ENCODE data around the gene DHODH.
"Not testable (repeated sequence)": the region's sequence is repeated elsewhere in the genome, so short reads cannot be mapped to it uniquely, and the experiment has no call there.

Gene DHODH

DNA sequence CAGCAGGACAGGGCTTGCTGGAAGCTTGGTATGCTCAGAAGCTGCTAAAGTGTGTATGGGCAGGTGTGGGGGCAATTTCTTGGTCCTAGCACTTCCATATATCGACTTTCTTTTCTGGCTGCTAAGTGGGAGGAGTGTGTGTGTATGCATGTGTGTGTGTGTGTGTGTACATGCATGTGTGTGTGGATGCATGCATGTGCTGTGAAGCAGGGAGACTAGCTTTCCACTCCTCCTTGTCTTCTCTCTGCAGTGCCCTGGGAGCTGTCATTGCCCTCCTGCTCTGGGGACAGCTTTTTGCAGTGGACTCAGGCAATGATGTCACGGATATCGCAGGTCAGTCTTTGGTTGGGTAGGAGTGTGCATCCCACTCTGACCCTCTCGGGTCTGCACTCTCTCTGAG lies 47.4 kb downstream of the DHODH start:
- no peak for DNase-seq

DNA sequence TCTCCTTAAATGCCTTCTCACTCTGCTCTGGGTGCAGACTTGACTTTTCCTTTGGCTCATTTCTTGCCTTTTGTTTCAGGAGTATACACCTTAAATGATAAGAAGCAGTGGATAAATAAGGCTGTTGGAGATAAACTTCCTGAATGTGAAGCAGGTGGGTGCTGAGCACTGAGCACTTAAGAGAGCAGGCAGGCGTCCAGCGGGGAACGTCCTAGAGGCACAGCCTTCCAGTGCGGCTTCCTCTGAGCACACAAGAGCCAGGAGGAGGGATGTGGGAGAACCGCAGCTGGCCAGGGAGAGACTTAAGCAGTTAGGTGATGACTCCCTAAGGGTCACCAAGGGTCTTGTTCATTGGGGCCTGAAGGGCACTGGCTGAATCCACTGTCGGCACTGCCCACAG lies 48.8 kb downstream of the DHODH start:
- DNase-seq: not testable (repeated sequence)

DNA sequence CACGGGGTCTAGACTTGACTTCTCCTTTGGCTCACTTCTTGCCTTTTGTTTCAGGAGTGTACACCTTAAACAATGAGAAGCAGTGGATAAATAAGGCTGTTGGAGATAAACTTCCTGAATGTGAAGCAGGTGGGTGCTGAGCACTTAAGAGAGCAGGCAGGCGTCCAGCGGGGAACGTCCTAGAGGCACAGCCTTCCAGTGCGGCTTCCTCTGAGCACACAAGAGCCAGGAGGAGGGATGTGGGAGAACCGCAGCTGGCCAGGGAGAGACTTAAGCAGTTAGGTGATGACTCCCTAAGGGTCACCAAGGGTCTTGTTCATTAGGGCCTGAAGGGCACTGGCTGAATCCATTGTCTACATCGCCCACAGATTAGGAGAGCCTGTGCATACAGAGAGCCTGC lies 50.5 kb downstream of the DHODH start:
- DNase-seq: not testable (repeated sequence)

DNA sequence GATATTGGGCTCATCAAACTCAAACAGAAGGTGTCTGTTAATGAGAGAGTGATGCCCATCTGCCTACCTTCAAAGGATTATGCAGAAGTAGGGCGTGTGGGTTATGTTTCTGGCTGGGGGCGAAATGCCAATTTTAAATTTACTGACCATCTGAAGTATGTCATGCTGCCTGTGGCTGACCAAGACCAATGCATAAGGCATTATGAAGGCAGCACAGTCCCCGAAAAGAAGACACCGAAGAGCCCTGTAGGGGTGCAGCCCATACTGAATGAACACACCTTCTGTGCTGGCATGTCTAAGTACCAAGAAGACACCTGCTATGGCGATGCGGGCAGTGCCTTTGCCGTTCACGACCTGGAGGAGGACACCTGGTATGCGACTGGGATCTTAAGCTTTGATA lies 51.9 kb downstream of the DHODH start:
- DNase-seq: no peak

DNA sequence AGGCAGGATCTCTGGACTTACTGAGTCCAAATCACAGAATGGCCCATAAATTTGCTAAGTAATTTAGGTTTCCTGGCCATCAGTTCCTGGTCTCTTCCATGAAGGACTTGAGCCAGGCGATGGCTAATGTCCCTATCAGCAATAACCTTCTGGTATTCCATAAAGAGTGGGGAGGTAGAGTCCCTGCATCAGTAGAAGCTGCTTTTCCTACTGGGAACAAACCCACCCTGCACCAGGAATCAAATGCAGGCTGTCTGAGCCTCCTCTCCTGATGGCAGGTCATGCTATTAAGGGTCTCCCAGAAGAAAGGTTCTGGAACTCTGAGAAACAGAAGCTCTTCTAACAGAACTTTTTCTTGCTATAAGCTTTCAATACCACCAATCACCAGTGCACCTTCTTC lies 53.0 kb downstream of the DHODH start:
- DNase-seq: no peak

DNA sequence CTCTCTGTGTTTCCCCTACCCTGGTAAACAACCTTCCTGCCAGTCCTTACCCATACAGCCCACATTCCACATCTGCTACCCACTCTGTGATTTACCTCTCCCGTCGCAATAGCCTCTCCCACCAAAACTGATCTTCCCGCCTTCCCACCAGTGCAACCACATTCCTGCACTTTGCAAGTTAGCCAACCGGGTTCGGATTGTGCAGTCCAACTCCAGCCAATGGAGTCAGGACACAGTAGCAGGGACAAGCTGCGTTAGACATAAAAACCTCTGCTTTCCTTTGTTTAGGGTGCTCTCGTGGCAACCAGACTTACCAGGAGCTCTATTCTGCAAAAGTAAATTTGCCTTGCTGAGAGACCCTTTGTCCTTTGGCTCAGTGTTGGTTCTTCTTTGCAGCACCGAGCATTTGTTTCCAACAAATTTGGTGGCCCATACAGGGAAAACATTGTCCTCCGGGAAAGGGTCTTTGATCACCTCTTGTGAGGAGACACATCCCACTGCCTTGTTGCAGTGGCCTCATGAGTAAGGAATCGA lies 55.9 kb downstream of the DHODH start:
- DNase-seq: no peak

DNA sequence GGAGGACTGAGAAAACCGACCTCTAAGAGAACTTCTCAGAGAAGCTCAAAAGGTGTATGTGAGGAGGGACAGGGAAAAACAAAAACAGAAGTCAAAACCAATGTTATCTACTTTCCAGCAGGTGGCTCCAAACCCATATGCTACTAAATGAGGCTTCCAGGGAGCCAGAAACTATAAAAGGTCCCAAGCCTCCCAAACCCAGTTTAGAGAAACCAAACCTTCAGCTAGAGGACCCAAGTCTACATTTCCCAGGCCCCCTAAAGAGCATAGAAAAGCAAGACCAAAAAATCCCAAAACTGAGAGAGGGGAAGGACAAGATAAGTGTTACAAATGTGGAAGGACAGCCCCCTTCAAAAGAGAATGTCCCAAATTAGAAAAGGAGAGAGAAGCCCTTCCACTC lies 58.2 kb downstream of the DHODH start:
- DNase-seq: no peak

GRCh38 chr16:72068930-72069329 lies 60.4 kb downstream of the DHODH start:
- DNase-seq: no peak

DNA sequence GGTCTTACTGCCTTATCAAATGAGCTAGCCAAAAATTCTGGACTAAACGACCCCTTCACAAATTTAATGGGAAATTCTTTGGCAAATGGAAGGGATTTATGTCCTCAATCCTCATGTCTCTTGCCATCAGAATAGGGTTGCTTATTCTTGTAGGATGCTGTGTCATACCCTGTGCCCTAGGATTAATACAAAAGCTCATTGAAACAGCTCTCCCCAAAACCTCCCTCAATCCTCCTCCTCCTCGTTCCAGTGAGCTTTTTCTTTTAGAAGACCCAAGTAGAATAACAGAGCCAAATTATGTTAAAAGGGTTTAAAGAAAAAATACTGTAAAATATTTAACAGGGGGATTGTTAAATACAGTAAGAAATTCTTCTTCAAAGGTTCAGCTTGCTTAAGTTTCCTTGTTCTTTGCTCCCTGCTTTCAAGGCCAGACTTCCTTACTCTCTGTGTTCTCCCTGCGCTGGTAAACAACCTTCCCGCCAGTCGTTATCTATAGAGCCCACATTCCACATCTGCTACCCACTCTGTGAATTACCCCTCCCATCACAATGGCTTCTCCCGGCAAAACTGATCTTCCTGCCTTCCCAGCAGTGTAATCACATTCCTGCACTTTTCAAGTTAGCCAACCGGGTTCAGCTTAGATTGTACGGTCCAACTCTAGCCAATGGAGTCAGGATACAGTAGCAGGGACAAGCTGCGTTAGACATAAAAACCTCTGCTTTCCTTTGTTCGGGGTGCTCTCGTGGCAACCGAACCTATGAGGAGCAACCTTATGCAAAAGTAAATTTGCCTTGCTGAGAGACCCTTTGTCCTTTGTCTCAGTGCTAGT lies 64.2 kb downstream of the DHODH start:
- DNase-seq: no peak

- no peak for DNase-seq
Measured at GRCh38 chr16:72073560-72074230, 65.2 kb downstream of the DHODH start.

GRCh38 chr16:72075067-72075466 lies 66.5 kb downstream of the DHODH start:
- DNase-seq: not testable (repeated sequence)

All from NCI-H187 (cell line).